GM13976 (cell line): ENCODE results near the gene GPR84.

Experiments used
- DNase-seq: peaks from one replicate; pipeline ENCODE4 v3.0.0; 2012; ENCODE audit warnings: low spot score
- in situ Hi-C: fragments of 300-500 bp; cut with MboI; formaldehyde crosslinking; loops from one replicate; pipeline ENCODE4 v1.12.0; 2022; ENCODE audit warnings: low sequenced_read_pairs, mixed read lengths, inconsistent platforms; ENCODE audit not compliant: unreplicated experiment
- TF ChIP-seq, protein P1 (sequence below): IDR thresholded peaks from 2 replicates; pipeline ENCODE4 v1.5.1; 2012; ENCODE audit warnings: borderline replicate concordance, mild to moderate bottlenecking; ENCODE audit not compliant: insufficient read depth; ENCODE audit errors: extremely low read depth, missing control alignments, control extremely low read depth

Gene GPR84

DNA sequence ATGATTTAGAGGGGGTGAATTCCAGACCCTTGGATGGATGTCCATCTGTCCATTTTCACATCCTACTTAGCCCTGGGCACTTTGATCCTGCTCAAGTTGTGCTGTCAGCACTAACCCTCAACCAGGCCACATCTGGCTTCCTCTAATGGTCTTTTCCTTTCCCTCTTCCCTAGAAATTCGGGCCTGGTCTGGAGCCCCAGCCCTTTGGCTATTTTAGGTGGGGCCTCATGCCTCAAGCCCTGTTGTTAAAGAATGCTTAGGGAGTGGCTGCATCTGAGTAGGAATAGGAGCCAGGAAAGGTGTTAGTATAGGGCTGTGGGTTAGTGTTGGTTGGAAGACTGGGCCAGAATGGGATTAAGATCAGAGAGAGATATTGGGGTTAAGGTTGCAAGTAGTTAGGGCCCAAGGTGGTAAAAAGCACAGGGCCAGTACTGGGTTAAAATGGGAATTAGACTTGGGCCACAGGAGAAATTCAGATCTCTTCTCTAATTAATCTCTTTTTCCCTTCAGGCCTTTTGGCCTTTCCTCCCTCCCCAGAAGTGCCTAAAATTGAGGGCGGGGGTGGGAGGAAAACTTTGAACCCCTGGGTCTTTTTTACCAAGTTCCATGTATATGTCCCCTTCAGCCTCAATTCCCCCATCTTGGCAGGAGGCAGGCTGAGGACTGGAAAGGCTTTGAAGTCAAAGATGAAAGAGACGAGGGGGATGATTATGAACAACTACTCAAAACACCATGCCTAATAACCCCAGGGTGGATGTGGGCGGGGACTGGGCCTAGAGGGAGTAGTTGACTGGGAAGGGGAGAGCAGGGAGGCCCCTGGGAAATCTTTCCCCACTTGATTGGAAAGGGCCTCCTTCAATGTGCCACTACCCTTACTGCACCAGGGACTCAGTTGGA, 24.2 kb upstream of the GPR84 start:
- in situ Hi-C loops = no loop called here
- TF ChIP-seq, protein P1, sequence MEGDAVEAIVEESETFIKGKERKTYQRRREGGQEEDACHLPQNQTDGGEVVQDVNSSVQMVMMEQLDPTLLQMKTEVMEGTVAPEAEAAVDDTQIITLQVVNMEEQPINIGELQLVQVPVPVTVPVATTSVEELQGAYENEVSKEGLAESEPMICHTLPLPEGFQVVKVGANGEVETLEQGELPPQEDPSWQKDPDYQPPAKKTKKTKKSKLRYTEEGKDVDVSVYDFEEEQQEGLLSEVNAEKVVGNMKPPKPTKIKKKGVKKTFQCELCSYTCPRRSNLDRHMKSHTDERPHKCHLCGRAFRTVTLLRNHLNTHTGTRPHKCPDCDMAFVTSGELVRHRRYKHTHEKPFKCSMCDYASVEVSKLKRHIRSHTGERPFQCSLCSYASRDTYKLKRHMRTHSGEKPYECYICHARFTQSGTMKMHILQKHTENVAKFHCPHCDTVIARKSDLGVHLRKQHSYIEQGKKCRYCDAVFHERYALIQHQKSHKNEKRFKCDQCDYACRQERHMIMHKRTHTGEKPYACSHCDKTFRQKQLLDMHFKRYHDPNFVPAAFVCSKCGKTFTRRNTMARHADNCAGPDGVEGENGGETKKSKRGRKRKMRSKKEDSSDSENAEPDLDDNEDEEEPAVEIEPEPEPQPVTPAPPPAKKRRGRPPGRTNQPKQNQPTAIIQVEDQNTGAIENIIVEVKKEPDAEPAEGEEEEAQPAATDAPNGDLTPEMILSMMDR = no peak
- DNase-seq = no peak

DNA sequence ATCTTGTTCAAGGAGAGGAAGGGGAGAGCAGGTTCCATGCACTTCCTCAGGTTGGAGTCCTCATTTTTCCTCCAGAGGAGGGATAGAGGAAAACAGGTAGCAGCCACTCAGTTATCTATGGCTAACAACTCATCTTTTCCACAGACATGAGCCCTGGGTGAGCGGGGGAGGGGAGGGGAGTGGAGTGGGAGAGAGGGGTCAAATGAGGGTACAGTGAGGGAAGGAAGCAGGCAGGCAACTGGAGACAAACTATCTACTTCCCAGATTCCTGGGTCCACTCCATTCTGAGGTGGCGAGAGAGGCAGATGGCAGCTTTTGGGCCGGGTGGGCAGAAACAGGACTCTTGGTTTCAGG, 22.8 kb upstream of the GPR84 start:
- in situ Hi-C loops = no loop called here
- TF ChIP-seq, protein P1 = no peak

DNA sequence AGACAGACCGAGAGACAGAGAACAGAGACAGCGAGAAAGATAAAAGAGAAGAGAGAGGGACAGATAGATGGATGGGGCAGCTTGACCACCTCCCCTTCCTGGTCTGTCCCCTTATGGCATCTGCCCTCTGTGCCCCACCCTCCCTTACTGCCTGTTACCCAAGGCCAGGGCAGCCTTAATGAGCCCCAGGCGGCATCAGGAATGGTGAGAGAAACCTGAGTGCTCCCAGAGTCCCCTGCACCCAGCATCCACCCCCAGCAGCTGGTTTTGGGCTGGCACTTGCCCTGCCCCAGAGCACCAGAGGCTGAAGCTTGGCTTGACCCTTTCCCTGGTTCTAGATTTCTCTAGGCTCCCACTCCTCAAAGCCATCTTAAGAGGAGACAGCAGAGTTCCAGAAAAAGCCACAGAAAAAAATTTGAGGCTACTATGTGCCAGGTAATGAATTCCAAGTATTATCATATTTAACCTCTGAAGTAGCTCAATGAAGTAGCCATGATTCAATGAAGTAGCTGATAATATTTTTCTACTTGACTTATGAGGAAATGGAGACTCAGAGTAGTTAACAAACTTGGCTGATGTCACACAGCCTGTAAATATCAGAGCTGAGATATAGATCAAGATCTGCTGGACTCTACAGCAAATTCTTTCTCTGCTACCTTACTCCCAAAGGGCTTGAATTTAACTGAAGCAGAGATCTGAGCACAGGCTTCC, 22.3 kb upstream of the GPR84 start:
- no peak for DNase-seq
- in situ Hi-C loops = no loop called here

More for the DNA sequence above, 22.8 kb upstream of the GPR84 start:
- DNase-seq = no peak

DNA sequence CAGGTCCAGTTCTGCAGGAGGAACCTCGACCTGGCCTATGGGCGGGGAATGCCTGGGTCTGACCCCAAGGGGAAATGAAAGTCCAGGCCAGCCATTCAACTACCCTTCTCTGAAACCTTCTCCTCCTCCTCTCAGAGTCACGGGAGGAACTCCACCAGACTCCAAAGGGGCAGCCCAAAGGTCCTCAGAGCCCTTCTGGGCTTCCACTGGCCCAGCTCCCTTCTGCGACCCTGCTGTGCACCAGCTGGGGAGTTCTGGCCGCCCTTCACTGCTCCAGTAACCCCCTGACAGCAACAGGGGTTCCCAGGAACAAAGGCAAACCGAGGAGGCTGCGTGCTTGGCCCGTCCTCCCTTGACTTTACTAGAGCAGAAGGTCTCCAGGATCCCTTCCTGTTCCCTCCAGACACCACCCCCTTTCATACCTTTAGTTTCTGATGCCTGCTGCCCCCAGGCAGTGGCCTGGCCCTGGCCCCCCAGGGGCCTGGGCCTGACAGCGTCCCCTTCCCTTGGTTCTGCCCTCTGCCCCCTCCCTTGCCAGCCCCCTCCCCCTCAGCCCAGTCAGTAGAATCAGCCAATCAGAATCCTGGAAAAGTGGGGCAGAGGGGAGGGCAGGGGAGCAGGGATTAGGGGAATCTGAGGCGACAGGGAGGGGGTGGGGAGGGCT, 21.1 kb upstream of the GPR84 start:
- TF ChIP-seq, protein P1 = no peak
- DNase-seq = peak; percentile 75
- in situ Hi-C loops = no loop called here

More for the DNA sequence above, 22.3 kb upstream of the GPR84 start:
- TF ChIP-seq, protein P1 = no peak

DNA sequence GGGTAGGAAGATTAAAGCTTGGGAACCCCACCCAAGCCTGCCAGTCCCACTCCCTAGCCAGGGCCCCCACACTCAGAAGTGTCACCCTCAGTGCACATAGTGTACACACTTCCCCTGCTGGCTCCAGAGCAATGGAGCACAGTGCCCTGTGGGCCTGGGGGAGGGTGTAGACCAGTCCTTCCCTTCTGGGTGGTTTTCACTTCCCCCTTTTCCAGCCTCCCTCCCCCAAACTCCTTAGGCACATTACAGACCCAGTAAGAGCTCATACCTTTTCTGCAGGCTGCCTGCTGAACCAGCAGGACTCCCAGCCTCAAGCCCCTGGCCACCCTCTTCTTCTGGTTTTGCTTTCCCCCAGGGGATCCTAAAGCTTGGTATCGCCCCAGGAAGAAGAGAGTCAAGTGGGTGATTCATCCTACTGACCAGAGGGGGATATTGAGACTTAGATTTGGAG, 20.3 kb upstream of the GPR84 start, which contains the start of gene ZNF385A:
ZNF385A (minus strand) TSS at position 143 of the 451 bp plus-strand sequence. CDS start 219 bp downstream, outside the sequence.
- no peak for DNase-seq
- TF ChIP-seq, protein P1 = no peak
- in situ Hi-C loops = no loop called here

DNA sequence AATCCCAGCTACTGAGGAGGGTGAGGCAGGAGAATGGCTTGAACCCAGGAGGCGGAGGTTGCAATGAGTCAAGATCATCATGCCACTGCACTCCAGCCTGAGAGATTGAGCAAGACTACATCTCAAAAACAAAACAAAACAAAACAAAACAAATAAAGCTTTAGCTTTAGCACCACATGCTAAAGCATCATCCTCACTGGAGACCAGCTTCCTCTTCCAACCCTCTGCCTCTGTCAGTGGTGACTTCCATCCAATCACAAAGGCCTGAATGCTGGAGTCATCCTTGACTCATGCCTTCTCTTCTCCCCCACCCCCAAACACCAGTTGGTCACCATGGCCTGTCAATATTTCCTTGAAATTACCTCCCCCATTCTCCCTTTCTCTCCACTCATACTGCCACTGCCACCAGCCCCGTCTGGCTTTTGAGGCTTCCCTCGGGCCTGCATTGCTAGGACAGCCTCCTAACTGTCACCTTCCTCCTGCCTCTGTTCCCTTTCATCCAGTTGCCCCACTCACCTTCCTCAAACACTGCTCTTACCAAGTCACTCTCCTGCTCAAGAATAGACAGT, 18.8 kb upstream of the GPR84 start:
- in situ Hi-C loops = no loop called here
- DNase-seq = no peak
- TF ChIP-seq, protein P1 = no peak
